H1 (cell line): ENCODE measurements around the gene ACO1. TPM values are rescaled to one million over a fixed set of nuclear protein-coding genes. Genes with fewer than 3 reads are reported as not detected.
A peak's percentile ranks its signal among the peaks of the same experiment; 100 is the strongest.

Experiments
- CTCF ChIA-PET: fragments of 300-600 bp; sonication (Branson Sonifier 250); formaldehyde crosslinking; loops from one replicate; lab custom pipeline; 2021; ENCODE audit not compliant: partially characterized antibody; lab: Charles Lee
- POLR2A ChIA-PET: fragments of 300-600 bp; sonication (Branson Sonifier 250); formaldehyde crosslinking; loops from one replicate; lab custom pipeline; 2021; ENCODE audit warnings: inconsistent platforms; ENCODE audit not compliant: partially characterized antibody; lab: Charles Lee
- DNase-seq, 2 experiments: peaks; one replicate each; pipeline versions ENCODE4 v3.0.0 to v3.0.0-alpha.2; 2010 to 2022; ENCODE audit warnings: low spot score in 2 of 2, low read depth in 1 of 2, mixed read lengths in 1 of 2
- FAIRE-seq: peaks from 2 replicates; lab custom pipeline; 2011; peaks lifted over from hg19 to GRCh38; lab: Jason Lieb, UNC
- H2AFZ ChIP-seq: 2 replicates; pipeline ENCODE4 v1.8.1; 2012; ENCODE audit warnings: low read length, inconsistent platforms
- H2AK5ac ChIP-seq: 2 replicates; pipeline ENCODE4 v1.6.1; 2013; ENCODE audit warnings: low read depth, low read length
- H2BK120ac ChIP-seq: replicated peaks from 2 replicates; pipeline ENCODE3; 2013; ENCODE audit warnings: low read depth, low read length, inconsistent platforms
- H2BK12ac ChIP-seq: 2 replicates; pipeline ENCODE4 v1.6.1; 2013; ENCODE audit warnings: low read depth, low read length
- H2BK15ac ChIP-seq: 2 replicates; pipeline ENCODE4 v1.6.1; 2013; ENCODE audit warnings: low read length
- H2BK20ac ChIP-seq: 2 replicates; pipeline ENCODE4 v1.6.1; 2013; ENCODE audit warnings: low read length
- H2BK5ac ChIP-seq: 2 replicates; pipeline ENCODE4 v1.6.1; 2013; ENCODE audit warnings: low read depth, low read length
- H3K14ac ChIP-seq: 2 replicates; pipeline ENCODE4 v1.6.1; 2013; ENCODE audit warnings: inconsistent platforms; ENCODE audit not compliant: insufficient read length
- H3K18ac ChIP-seq: 2 replicates; pipeline ENCODE4 v1.6.1; 2013; ENCODE audit warnings: low read length; ENCODE audit errors: extremely low read depth
- H3K23ac ChIP-seq: 2 replicates; pipeline ENCODE4 v1.6.1; 2013; ENCODE audit warnings: inconsistent platforms; ENCODE audit not compliant: insufficient read length
- H3K23me2 ChIP-seq: 2 replicates; pipeline ENCODE4 v1.6.1; 2013; ENCODE audit warnings: low read depth, low read length
- H3K27ac ChIP-seq: 2 replicates; pipeline ENCODE4 v1.6.1; 2011; ENCODE audit warnings: low read depth, low read length, inconsistent platforms
- H3K27me3 ChIP-seq, 4 experiments: replicated peaks in 1 of 4; 1 replicate in 1 of 4; 2 replicates in 3 of 4; pipeline versions ENCODE4 v1.6.1 to v1.8.1; 2011 to 2013; ENCODE audit warnings: low read length in 3 of 4, mild to moderate bottlenecking in 3 of 4, inconsistent platforms in 2 of 4, mixed read lengths in 2 of 4, moderate library complexity in 1 of 4; ENCODE audit not compliant: control insufficient read depth in 3 of 4, insufficient read depth in 3 of 4; ENCODE audit errors: extremely low read depth in 1 of 4
- H3K36me3 ChIP-seq, 4 experiments: 2 replicates each; pipeline versions ENCODE4 v1.6.1 to v1.8.1; 2011 to 2013; ENCODE audit warnings: mild to moderate bottlenecking in 4 of 4, low read length in 3 of 4, moderate library complexity in 2 of 4, control low read depth in 1 of 4, inconsistent platforms in 1 of 4; ENCODE audit not compliant: insufficient read depth in 4 of 4, control insufficient read depth in 2 of 4
- H3K4ac ChIP-seq: replicated peaks from 2 replicates; pipeline ENCODE3; 2013; ENCODE audit warnings: low read length, low read depth, mixed read lengths, inconsistent platforms; ENCODE audit not compliant: insufficient read length
- H3K4me1 ChIP-seq, 4 experiments: replicated peaks in 1 of 4; 1 replicate in 1 of 4; 2 replicates in 3 of 4; pipeline versions ENCODE4 v1.6.1 to v1.8.1; 2011 to 2013; ENCODE audit warnings: low read length in 3 of 4, inconsistent platforms in 2 of 4, mixed read lengths in 1 of 4; ENCODE audit not compliant: insufficient read depth in 4 of 4, control insufficient read depth in 3 of 4
- H3K4me2 ChIP-seq, 2 experiments: 2 replicates each; pipeline versions ENCODE4 v1.6.1 to v1.8.1; 2011 to 2013; ENCODE audit warnings: low read depth in 2 of 2, low read length in 2 of 2, control low read depth in 1 of 2, inconsistent platforms in 1 of 2, mild to moderate bottlenecking in 1 of 2; ENCODE audit not compliant: insufficient read depth in 1 of 2
- H3K4me3 ChIP-seq, 4 experiments: fragments of 200-600, 300-600 bp in 1 of 4; sonication (generic), shearing (Covaris generic), sonication (Bioruptor Twin) in 1 of 4; 2 replicates each; pipeline versions ENCODE4 v1.5.1 to v1.8.1; 2011 to 2016; ENCODE audit warnings: low read length in 4 of 4, low read depth in 3 of 4, control low read depth in 2 of 4, inconsistent platforms in 2 of 4, mild to moderate bottlenecking in 2 of 4, mixed read lengths in 1 of 4, moderate library complexity in 1 of 4; ENCODE audit not compliant: insufficient read depth in 2 of 4; ENCODE audit errors: extremely low read depth in 1 of 4
- H3K56ac ChIP-seq: replicated peaks from 2 replicates; pipeline ENCODE3; 2013; ENCODE audit warnings: low read depth, mild to moderate bottlenecking, mixed read lengths, low read length, inconsistent platforms; ENCODE audit not compliant: insufficient read length
- H3K79me1 ChIP-seq: 2 replicates; pipeline ENCODE4 v1.6.1; 2013; ENCODE audit warnings: low read depth, low read length, control low read depth
- H3K79me2 ChIP-seq, 2 experiments: 2 replicates each; pipeline versions ENCODE4 v1.6.1 to v1.8.1; 2012 to 2013; ENCODE audit warnings: low read length in 2 of 2, mild to moderate bottlenecking in 2 of 2, inconsistent platforms in 1 of 2; ENCODE audit not compliant: insufficient read depth in 2 of 2, control insufficient read depth in 1 of 2
- H3K9ac ChIP-seq, 4 experiments: replicated peaks in 1 of 4; 1 replicate in 1 of 4; 2 replicates in 3 of 4; pipeline versions ENCODE4 v1.6.1 to v1.8.1; 2011 to 2013; ENCODE audit warnings: low read depth in 3 of 4, low read length in 3 of 4, control low read depth in 2 of 4, mild to moderate bottlenecking in 2 of 4, moderate library complexity in 2 of 4, inconsistent platforms in 1 of 4; ENCODE audit errors: extremely low read depth in 1 of 4
- H3K9me3 ChIP-seq, 2 experiments: 2 replicates each; pipeline versions ENCODE4 v1.6.1 to v1.8.1; 2012 to 2013; ENCODE audit warnings: mild to moderate bottlenecking in 2 of 2, moderate library complexity in 2 of 2, control low read depth in 1 of 2, inconsistent platforms in 1 of 2, low read depth in 1 of 2, low read length in 1 of 2, mixed read lengths in 1 of 2; ENCODE audit not compliant: insufficient read depth in 2 of 2
- H4K20me1 ChIP-seq, 2 experiments: replicated peaks in 1 of 2; 2 replicates each; pipeline versions ENCODE3 to v1.8.1; 2011 to 2013; ENCODE audit warnings: inconsistent platforms in 2 of 2, low read length in 2 of 2, mild to moderate bottlenecking in 1 of 2; ENCODE audit not compliant: insufficient read depth in 2 of 2, control insufficient read depth in 1 of 2
- H4K5ac ChIP-seq: 2 replicates; pipeline ENCODE4 v1.6.1; 2013; ENCODE audit warnings: low read length, low read depth, mixed read lengths, inconsistent platforms; ENCODE audit not compliant: insufficient read length
- H4K8ac ChIP-seq: 2 replicates; pipeline ENCODE4 v1.8.0; 2013; ENCODE audit warnings: mild to moderate bottlenecking, moderate library complexity, low read length, inconsistent platforms; ENCODE audit not compliant: insufficient read depth; ENCODE audit errors: extremely low read depth
- H4K91ac ChIP-seq: replicated peaks from 2 replicates; pipeline ENCODE3; 2013; ENCODE audit warnings: low read length, mixed read lengths, inconsistent platforms; ENCODE audit not compliant: insufficient read length
- ATF2 ChIP-seq: IDR thresholded peaks from 2 replicates; pipeline ENCODE4 v1.6.1; 2012; ENCODE audit warnings: low read length, inconsistent platforms
- ATF3 ChIP-seq: IDR thresholded peaks from 2 replicates; pipeline ENCODE4 v1.6.1; 2011; ENCODE audit warnings: low read depth, mild to moderate bottlenecking, low read length; ENCODE audit not compliant: insufficient read depth
- BRCA1 ChIP-seq: IDR thresholded peaks from 2 replicates; pipeline ENCODE4 v1.6.1; 2012; ENCODE audit warnings: low read depth, low read length, improper control_type of control experiment
- CHD1 ChIP-seq: IDR thresholded peaks from 2 replicates; pipeline ENCODE4 v1.6.1; 2012; ENCODE audit warnings: low read depth, low read length, improper control_type of control experiment
- FOSL1 ChIP-seq: IDR thresholded peaks from 2 replicates; pipeline ENCODE4 v1.6.1; 2011; ENCODE audit warnings: mild to moderate bottlenecking, low read depth, low read length, moderate library complexity; ENCODE audit not compliant: insufficient read depth
- HDAC2 ChIP-seq, 2 experiments: fragments of 300-600 bp in 1 of 2; sonication (generic) in 1 of 2; IDR thresholded peaks; 2 replicates each; pipeline ENCODE4 v1.6.1; 2011 to 2012; ENCODE audit warnings: low read depth in 2 of 2, low read length in 2 of 2, mild to moderate bottlenecking in 2 of 2, moderate library complexity in 2 of 2, borderline replicate concordance in 1 of 2, inconsistent platforms in 1 of 2
- KDM1A ChIP-seq: fragments of 200-600, 300-600 bp; sonication (generic); IDR thresholded peaks from 2 replicates; pipeline ENCODE4 v1.7.1; 2016; ENCODE audit warnings: mild to moderate bottlenecking, low read length, borderline replicate concordance
- POLR2AphosphoS5 ChIP-seq: IDR thresholded peaks from 2 replicates; pipeline ENCODE4 v1.6.1; 2011; ENCODE audit warnings: low read depth, low read length
- SIN3A ChIP-seq, 2 experiments: IDR thresholded peaks in 1 of 2; conservative IDR thresholded peaks in 1 of 2; 2 replicates each; pipeline ENCODE4 v1.6.1; 2011 to 2012; ENCODE audit warnings: low read length in 2 of 2, improper control_type of control experiment in 1 of 2, low read depth in 1 of 2, mild to moderate bottlenecking in 1 of 2
- SIX5 ChIP-seq: IDR thresholded peaks from 2 replicates; pipeline ENCODE4 v1.6.1; 2011; ENCODE audit warnings: mild to moderate bottlenecking, low read depth, low read length
- SP1 ChIP-seq: IDR thresholded peaks from 2 replicates; pipeline ENCODE4 v1.6.1; 2011; ENCODE audit warnings: low read depth, low read length
- WGBS, 2 experiments: shearing (Covaris generic) in 1 of 2; methylation state at CpG; one replicate each; pipeline versions ENCODE4 v1.1.6 to v1.1.7; 2013 to 2015; ENCODE audit warnings: low lambda C conversion rate in 2 of 2, mixed read lengths in 2 of 2, inconsistent platforms in 1 of 2, low coverage in 1 of 2, missing lambda C conversion rate in 1 of 2; ENCODE audit not compliant: insufficient replicate concordance in 2 of 2, insufficient coverage in 1 of 2, insufficient read length in 1 of 2; ENCODE audit errors: extremely low coverage in 1 of 2, missing lambda C conversion rate in 1 of 2; 5-methylcytosine and 5-hydroxymethylcytosine counted together
- polyA plus RNA-seq, 7 experiments: library from polyadenylated mRNA; depleted of rRNA in 3 of 7; stranded (reverse) in 5 of 7; unstranded in 2 of 7; fragments of >200 nt in 5 of 7; fragments of 200-250 nt in 2 of 7; gene quantifications; 1 replicate in 5 of 7; 2 replicates in 1 of 7; 4 replicates in 1 of 7; pipeline versions ENCODE4 v1.2.1 to v1.2.3, GENCODE V29; 2011 to 2013; ENCODE audit warnings: missing spikeins in 2 of 7, mixed read lengths in 2 of 7
- total RNA-seq: library from RNA; stranded (reverse); fragmentation: NEBNext Ultra II Directional; extraction: Animal tissue kit (Norgen Biotek cat#: 25700); gene quantifications from 2 replicates; pipeline ENCODE4 v1.2.1, GENCODE V29; 2021

The ACO1 gene
- total and polyA plus RNA-seq, 2 of the 8 experiments (the other 6 are each of a cell fraction or from before 2014, with no cell fraction given), result 39.3 to 49.8 TPM

GRCh38 chr9:32340361-32340760 lies 44.1 kb upstream of the ACO1 start:
- FAIRE-seq, result no peak
- no peak overlapping the region for H3K23ac ChIP-seq
- WGBS, 2 experiments, result 84% methylated on average over 5 of the region's 5 CpGs; no CpG with 5 or more reads in 1 of the 2 experiments
- TF ChIP-seq SP1, result no peak
- TF ChIP-seq ATF3, result no peak
- TF ChIP-seq SIN3A (conservative IDR thresholded peaks at IDR 0.05 in 1 of 2, IDR thresholded peaks at IDR 0.05 in 1 of 2; ENCODE audit: low read depth in 1 of 2, low read length in 2 of 2), result no peak
- no peak for TF ChIP-seq FOSL1
- no peak for TF ChIP-seq ATF2
- TF ChIP-seq HDAC2 (IDR thresholded peaks at IDR 0.05; ENCODE audit: borderline replicate concordance in 1 of 2, low read depth in 2 of 2, low read length in 2 of 2), result no peak
- TF ChIP-seq SIX5, result no peak
- TF ChIP-seq CHD1, result no peak
- TF ChIP-seq POLR2AphosphoS5, result no peak
- TF ChIP-seq KDM1A, result no peak
- no peak for TF ChIP-seq BRCA1

More at GRCh38 chr9:32340361-32340760, 44.1 kb upstream of the ACO1 start:
- no peaks in the 10 kb centered on the region for H4K20me1 ChIP-seq
- no peaks in the 10 kb centered on the region for H3K79me2 ChIP-seq
- peak overlapping the region; percentile 15; the same call in 1 of the 2 replicates for H3K18ac ChIP-seq
- no peaks in the 10 kb centered on the region for H3K36me3 ChIP-seq
- no peaks in the 10 kb centered on the region for H3K9me3 ChIP-seq
- no peak overlapping the region for H3K56ac ChIP-seq
- no peak for DNase-seq
- no peak overlapping the region; the same call in 1 of the 2 replicates for H2AK5ac ChIP-seq
- no peak overlapping the region for H3K14ac ChIP-seq
- no peaks in the 10 kb centered on the region for H3K79me1 ChIP-seq
- H4K91ac ChIP-seq, result no peak overlapping the region
- no peaks in the 10 kb centered on the region for H3K27me3 ChIP-seq
- no peak overlapping the region for H2BK5ac ChIP-seq
- no peak overlapping the region for H4K5ac ChIP-seq
- H3K4me1 ChIP-seq, result peaks cover 9 to 16% (median 12%) of the 10 kb centered on the region in 4 experiments; a peak in 6 of 7 replicates
- no peak overlapping the region for H2BK120ac ChIP-seq
- H3K4me2 ChIP-seq, result no peak overlapping the region
- H4K8ac ChIP-seq, result no peak overlapping the region
- no peak overlapping the region for H2AFZ ChIP-seq
- no peak overlapping the region for H3K9ac ChIP-seq
- peak overlapping the region; percentile 53; the same call in 1 of the 2 replicates for H2BK20ac ChIP-seq
- H3K27ac ChIP-seq, result no peak overlapping the region
- H3K4ac ChIP-seq, result no peak overlapping the region
- no peak overlapping the region for H3K4me3 ChIP-seq
- CTCF ChIA-PET, result interaction anchor here (1.1 to 1.6 kb wide), 4 partner anchors 11 to 232 kb away, joined by 3 to 6 read pairs (median 4); no protein-coding TSS in a partner anchor
- H2BK15ac ChIP-seq, result no peak overlapping the region
- POLR2A ChIA-PET, result no interaction called here
- H2BK12ac ChIP-seq, result peak overlapping the region; percentile 12; the same call in 1 of the 2 replicates
- peaks cover 2% of the 10 kb centered on the region; the same call in 1 of the 2 replicates for H3K23me2 ChIP-seq
